Suprapubic skin (tissue), 3 donors: ENCODE results near the gene TMCO4.

Experiments used
- CTCF ChIP-seq, 2 donors: fragments of 200-600 bp in 1 of 2; fragments of 450-650 bp in 1 of 2; sonication (generic) in 1 of 2; IDR thresholded peaks; one replicate each; pipeline ENCODE4 v1.5.1; 2016 to 2019; ENCODE audit warnings: antibody characterized with exemption in 2 of 2, mild to moderate bottlenecking in 1 of 2, moderate library complexity in 1 of 2
- POLR2A ChIP-seq, 2 donors: fragments of 450-650 bp; IDR thresholded peaks; one replicate each; pipeline ENCODE4 v1.6.1; 2017; ENCODE audit warnings: antibody characterized with exemption in 2 of 2, mild to moderate bottlenecking in 2 of 2, moderate library complexity in 2 of 2

- TF ChIP-seq CTCF (IDR thresholded peaks at IDR 0.05) (no peak), POLR2A (IDR thresholded peaks at IDR 0.05) (no peak)
Measured at GRCh38 chr1:19717467-19717866, 82.2 kb downstream of the TMCO4 start.
